HCT116 (cell line): Measurements from ENCODE around the gene AQP6. TPM values are rescaled to one million over a fixed set of nuclear protein-coding genes. Genes with fewer than 3 reads are reported as not detected.

Source experiments
- ATAC-seq: fragments of 200-7000 bp; cut with Tn5 transposase; 2 replicates; pipeline ENCODE4 v1.9.1; 2020; ENCODE audit warnings: mild to moderate bottlenecking, moderate library complexity
- BruUV-seq: library from RNA; stranded (reverse); fragments of 400-500 nt; replicated peaks from 2 replicates; lab custom pipeline; 2021; lab: Mats Ljungman, UMichigan
- CTCF ChIA-PET: fragments of 300-600 bp; sonication (Branson Sonifier 250); formaldehyde crosslinking; loops from one replicate; lab custom pipeline; 2021; ENCODE audit warnings: antibody characterized with exemption; lab: Charles Lee
- POLR2A ChIA-PET: fragments of 300-600, 350-600 bp; sonication (Branson Sonifier 250); formaldehyde crosslinking; loops from one replicate; lab custom pipeline; 2021; ENCODE audit warnings: antibody characterized with exemption; lab: Charles Lee
- RAD21 ChIA-PET, 2 experiments: fragments of 300-600 bp; sonication (Branson Sonifier 250); formaldehyde crosslinking; loops; one replicate each; lab custom pipeline; 2023; ENCODE audit warnings: low total read pairs in 2 of 2; ENCODE audit not compliant: uncharacterized antibody in 2 of 2, unreplicated experiment in 2 of 2, low non-redundant PET in 1 of 2; lab: Charles Lee
- DNase-seq: peaks from one replicate; pipeline ENCODE4 v3.0.0-alpha.2; 2010; ENCODE audit warnings: low read depth, low spot score
- H2AFZ ChIP-seq: fragments of 200-600 bp; shearing (Covaris generic), sonication (generic); 2 replicates; pipeline ENCODE4 v1.6.1; 2017; ENCODE audit warnings: low read depth, mixed run types, mixed read lengths, antibody characterized with exemption, low read length; ENCODE audit not compliant: poor library complexity, severe bottlenecking
- H3K27ac ChIP-seq: 2 replicates; pipeline ENCODE4 v1.5.1; 2012; ENCODE audit warnings: low read depth, low read length
- H3K27me3 ChIP-seq: fragments of 200-600 bp; sonication (generic); 2 replicates; pipeline ENCODE4 v1.6.1; 2016; ENCODE audit warnings: mixed run types, low read length, mixed read lengths; ENCODE audit not compliant: insufficient read depth
- H3K36me3 ChIP-seq, 2 experiments: fragments of 200-500 bp in 1 of 2; fragments of 200-600 bp in 1 of 2; sonication (Bioruptor generic) in 1 of 2; sonication (generic) in 1 of 2; 2 replicates each; pipeline versions ENCODE4 v1.5.1 to v1.6.1; 2014 to 2016; ENCODE audit warnings: low read length in 2 of 2, inconsistent platforms in 1 of 2, mixed read lengths in 1 of 2, mixed run types in 1 of 2; ENCODE audit not compliant: insufficient read depth in 2 of 2, control insufficient read depth in 1 of 2
- H3K4me1 ChIP-seq, 2 experiments: fragments of 200-600 bp in 1 of 2; sonication (generic) in 1 of 2; 2 replicates each; pipeline versions ENCODE4 v1.5.1 to v1.6.1; 2012 to 2017; ENCODE audit warnings: low read length in 2 of 2, inconsistent platforms in 1 of 2, mild to moderate bottlenecking in 1 of 2, mixed read lengths in 1 of 2, mixed run types in 1 of 2, moderate library complexity in 1 of 2; ENCODE audit not compliant: insufficient read depth in 2 of 2, control insufficient read depth in 1 of 2
- H3K4me2 ChIP-seq: fragments of 200-600 bp; sonication (generic); 2 replicates; pipeline ENCODE4 v1.6.1; 2017; ENCODE audit warnings: mixed run types, low read length, mixed read lengths
- H3K4me3 ChIP-seq, 2 experiments: fragments of 200-600 bp in 1 of 2; sonication (generic) in 1 of 2; replicated peaks in 1 of 2; 2 replicates each; pipeline ENCODE4 v1.5.1; 2011 to 2016; ENCODE audit warnings: low read length in 2 of 2, control low read depth in 1 of 2, low read depth in 1 of 2, mild to moderate bottlenecking in 1 of 2, mixed read lengths in 1 of 2, mixed run types in 1 of 2
- H3K79me2 ChIP-seq: fragments of 200-600 bp; sonication (generic); 2 replicates; pipeline ENCODE4 v1.6.1; 2017; ENCODE audit warnings: mild to moderate bottlenecking, mixed run types, low read length, moderate library complexity, mixed read lengths; ENCODE audit not compliant: insufficient read depth
- H3K9ac ChIP-seq: fragments of 200-600 bp; sonication (generic); 2 replicates; pipeline ENCODE4 v1.6.1; 2016; ENCODE audit warnings: low read length, mixed read lengths
- H3K9me2 ChIP-seq: fragments of 200-600 bp; sonication (generic), shearing (Covaris generic); 2 replicates; pipeline ENCODE4 v1.6.1; 2017; ENCODE audit warnings: mixed run types, mild to moderate bottlenecking, moderate library complexity; ENCODE audit not compliant: insufficient read depth
- H3K9me3 ChIP-seq, 2 experiments: fragments of 200-500 bp in 1 of 2; fragments of 200-600 bp in 1 of 2; sonication (Bioruptor generic) in 1 of 2; sonication (generic) in 1 of 2; 2 replicates each; pipeline ENCODE4 v1.6.1; 2014 to 2017; ENCODE audit warnings: low read length in 2 of 2, mixed read lengths in 2 of 2, inconsistent platforms in 1 of 2, low read depth in 1 of 2, mild to moderate bottlenecking in 1 of 2, mixed run types in 1 of 2, moderate library complexity in 1 of 2; ENCODE audit not compliant: control insufficient read depth in 1 of 2, insufficient read depth in 1 of 2
- H4K20me1 ChIP-seq: fragments of 200-600 bp; sonication (generic), shearing (Covaris generic); 2 replicates; pipeline ENCODE4 v1.6.1; 2017; ENCODE audit warnings: mixed run types, mild to moderate bottlenecking, moderate library complexity; ENCODE audit not compliant: insufficient read depth
- CEBPB ChIP-seq: IDR thresholded peaks from 2 replicates; pipeline ENCODE4 v1.6.1; 2012; ENCODE audit warnings: low read depth
- EGR1 ChIP-seq: IDR thresholded peaks from 2 replicates; pipeline ENCODE4 v1.6.1; 2012; ENCODE audit warnings: low read depth
- EZH2 ChIP-seq: fragments of 200-600 bp; sonication (generic); IDR thresholded peaks from 2 replicates; pipeline ENCODE4 v1.6.1; 2017; ENCODE audit warnings: antibody characterized with exemption, mixed run types
- FOSL1 ChIP-seq: IDR thresholded peaks from 2 replicates; pipeline ENCODE4 v1.6.1; 2012; ENCODE audit warnings: low read depth
- POLR2AphosphoS5 ChIP-seq: IDR thresholded peaks from 2 replicates; pipeline ENCODE4 v1.6.1; 2011; ENCODE audit warnings: mild to moderate bottlenecking, low read depth, low read length, moderate library complexity
- RAD21 ChIP-seq: IDR thresholded peaks from 2 replicates; pipeline ENCODE4 v1.6.1; 2012; ENCODE audit warnings: low read depth, mild to moderate bottlenecking
- SIN3A ChIP-seq: IDR thresholded peaks from 2 replicates; pipeline ENCODE4 v1.6.1; 2012; ENCODE audit warnings: low read depth
- SRF ChIP-seq: IDR thresholded peaks from 2 replicates; pipeline ENCODE4 v1.6.1; 2012; ENCODE audit warnings: low read depth
- ZNF274 ChIP-seq: fragments of 200-500 bp; sonication (Bioruptor generic); IDR thresholded peaks from 2 replicates; pipeline ENCODE4 v1.6.1; 2014; ENCODE audit warnings: mild to moderate bottlenecking, low read depth, low read length, inconsistent platforms
- intact Hi-C: fragments of 100-400 bp; cut with micrococcal nuclease; formaldehyde crosslinking; loops from 2 replicates; pipeline ENCODE4 v1.10.0; 2022
- total RNA-seq: library from RNA; stranded (reverse); gene quantifications from one replicate; pipeline ENCODE4 v1.2.1, GENCODE V29; 2021; ENCODE audit not compliant: unreplicated experiment
- TF ChIP-seq, protein P1 (sequence below): IDR thresholded peaks from 2 replicates; pipeline ENCODE4 v1.6.1; 2011; ENCODE audit warnings: mild to moderate bottlenecking, low read length, moderate library complexity; ENCODE audit not compliant: insufficient replicate concordance; ENCODE audit errors: extremely low read depth
- TF ChIP-seq, protein P2 (sequence below), 3 experiments: fragments of 200-600 bp in 1 of 3; sonication (generic) in 1 of 3; IDR thresholded peaks in 2 of 3; conservative IDR thresholded peaks in 1 of 3; 2 replicates each; pipeline ENCODE4 v1.5.1; 2012 to 2017; ENCODE audit warnings: low read depth in 2 of 3, low read length in 2 of 3, antibody characterized with exemption in 1 of 3, borderline replicate concordance in 1 of 3, control low read depth in 1 of 3, mild to moderate bottlenecking in 1 of 3, mixed read lengths in 1 of 3, mixed run types in 1 of 3, moderate library complexity in 1 of 3; ENCODE audit not compliant: insufficient read depth in 1 of 3
- TF ChIP-seq, protein P3 (sequence below): IDR thresholded peaks from 2 replicates; pipeline ENCODE4 v1.6.1; 2012

The AQP6 gene
- total RNA-seq, 1 experiment from 2014 or later, result not detected

DNA sequence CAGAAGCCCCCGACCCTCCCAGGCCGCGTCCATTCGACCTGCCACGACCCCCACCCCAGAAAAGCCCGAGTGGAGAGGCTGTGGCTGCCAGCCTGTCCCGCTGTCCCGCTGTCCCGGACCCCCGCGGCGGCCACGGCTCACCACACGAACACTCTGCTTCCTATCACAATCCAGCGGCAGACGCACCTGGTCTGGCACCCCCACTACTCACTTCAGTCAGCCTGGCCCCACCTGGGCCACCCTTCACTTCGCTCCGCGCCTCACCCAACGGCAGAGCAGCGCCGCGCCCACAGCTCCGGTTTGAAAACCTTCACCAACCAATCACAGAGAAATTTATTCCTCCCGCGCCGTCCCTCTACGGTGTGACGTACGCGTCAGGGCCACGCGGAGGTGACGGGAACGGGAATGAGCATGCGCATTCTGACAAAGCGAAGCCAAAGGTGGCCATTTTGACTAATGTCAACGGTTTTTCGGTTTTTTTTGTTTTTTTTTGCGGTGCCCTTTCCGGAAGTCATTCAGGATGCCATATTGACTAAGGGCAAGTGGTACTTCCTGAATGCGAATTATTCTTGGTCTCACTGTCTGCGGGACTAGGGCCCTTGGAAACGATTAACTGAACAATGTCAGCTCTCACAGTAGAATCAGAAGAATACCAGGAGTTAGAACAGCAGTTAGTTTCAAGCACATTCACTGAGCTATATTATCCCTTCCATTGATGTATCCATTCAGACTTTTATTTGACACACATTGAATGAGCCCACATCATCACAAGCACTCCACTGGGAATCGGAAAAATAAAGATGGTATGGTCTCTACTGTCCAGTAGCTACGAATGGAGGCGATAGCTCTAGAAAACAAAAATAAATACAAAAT, 52.7 kb downstream of the AQP6 start, which contains the start of gene RACGAP1 (continued):
- TF ChIP-seq, protein P1, sequence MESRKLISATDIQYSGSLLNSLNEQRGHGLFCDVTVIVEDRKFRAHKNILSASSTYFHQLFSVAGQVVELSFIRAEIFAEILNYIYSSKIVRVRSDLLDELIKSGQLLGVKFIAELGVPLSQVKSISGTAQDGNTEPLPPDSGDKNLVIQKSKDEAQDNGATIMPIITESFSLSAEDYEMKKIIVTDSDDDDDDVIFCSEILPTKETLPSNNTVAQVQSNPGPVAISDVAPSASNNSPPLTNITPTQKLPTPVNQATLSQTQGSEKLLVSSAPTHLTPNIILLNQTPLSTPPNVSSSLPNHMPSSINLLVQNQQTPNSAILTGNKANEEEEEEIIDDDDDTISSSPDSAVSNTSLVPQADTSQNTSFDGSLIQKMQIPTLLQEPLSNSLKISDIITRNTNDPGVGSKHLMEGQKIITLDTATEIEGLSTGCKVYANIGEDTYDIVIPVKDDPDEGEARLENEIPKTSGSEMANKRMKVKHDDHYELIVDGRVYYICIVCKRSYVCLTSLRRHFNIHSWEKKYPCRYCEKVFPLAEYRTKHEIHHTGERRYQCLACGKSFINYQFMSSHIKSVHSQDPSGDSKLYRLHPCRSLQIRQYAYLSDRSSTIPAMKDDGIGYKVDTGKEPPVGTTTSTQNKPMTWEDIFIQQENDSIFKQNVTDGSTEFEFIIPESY, result peak; percentile 91
- TF ChIP-seq SRF, result no peak
- TF ChIP-seq, protein P2, sequence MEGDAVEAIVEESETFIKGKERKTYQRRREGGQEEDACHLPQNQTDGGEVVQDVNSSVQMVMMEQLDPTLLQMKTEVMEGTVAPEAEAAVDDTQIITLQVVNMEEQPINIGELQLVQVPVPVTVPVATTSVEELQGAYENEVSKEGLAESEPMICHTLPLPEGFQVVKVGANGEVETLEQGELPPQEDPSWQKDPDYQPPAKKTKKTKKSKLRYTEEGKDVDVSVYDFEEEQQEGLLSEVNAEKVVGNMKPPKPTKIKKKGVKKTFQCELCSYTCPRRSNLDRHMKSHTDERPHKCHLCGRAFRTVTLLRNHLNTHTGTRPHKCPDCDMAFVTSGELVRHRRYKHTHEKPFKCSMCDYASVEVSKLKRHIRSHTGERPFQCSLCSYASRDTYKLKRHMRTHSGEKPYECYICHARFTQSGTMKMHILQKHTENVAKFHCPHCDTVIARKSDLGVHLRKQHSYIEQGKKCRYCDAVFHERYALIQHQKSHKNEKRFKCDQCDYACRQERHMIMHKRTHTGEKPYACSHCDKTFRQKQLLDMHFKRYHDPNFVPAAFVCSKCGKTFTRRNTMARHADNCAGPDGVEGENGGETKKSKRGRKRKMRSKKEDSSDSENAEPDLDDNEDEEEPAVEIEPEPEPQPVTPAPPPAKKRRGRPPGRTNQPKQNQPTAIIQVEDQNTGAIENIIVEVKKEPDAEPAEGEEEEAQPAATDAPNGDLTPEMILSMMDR (IDR thresholded peaks at IDR 0.05 in 2 of 3, conservative IDR thresholded peaks at IDR 0.05 in 1 of 3; ENCODE audit: borderline replicate concordance in 1 of 3, insufficient read depth in 1 of 3, low read depth in 2 of 3, low read length in 2 of 3), result no peak
- peak; percentile 84 for TF ChIP-seq SIN3A
- TF ChIP-seq FOSL1, result no peak
- no peak for TF ChIP-seq EZH2
- no peak for TF ChIP-seq ZNF274
- TF ChIP-seq CEBPB, result no peak
- peak; percentile 86 for TF ChIP-seq EGR1
- TF ChIP-seq, all 23 proteins: peak for 11

DNA sequence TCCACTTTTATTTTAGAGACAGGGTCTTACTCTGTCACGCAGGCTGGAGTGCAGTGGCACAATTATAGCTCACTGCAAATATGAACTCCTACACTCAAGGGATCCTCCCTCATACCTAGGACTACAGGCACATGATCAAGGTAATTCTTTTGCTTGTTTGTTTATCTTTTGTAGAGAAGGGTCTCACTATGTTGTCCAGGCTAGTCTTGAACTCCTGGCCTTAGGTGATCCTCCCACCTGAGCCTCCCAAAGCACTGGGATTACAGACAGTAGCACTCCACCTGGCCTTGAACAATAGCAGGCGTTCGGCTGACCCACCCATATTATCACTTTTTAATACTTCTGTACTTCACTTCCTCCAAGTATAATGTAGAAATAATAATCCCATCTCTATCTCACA, 53.9 kb downstream of the AQP6 start:
- no peak for TF ChIP-seq POLR2AphosphoS5
- TF ChIP-seq, protein P3, sequence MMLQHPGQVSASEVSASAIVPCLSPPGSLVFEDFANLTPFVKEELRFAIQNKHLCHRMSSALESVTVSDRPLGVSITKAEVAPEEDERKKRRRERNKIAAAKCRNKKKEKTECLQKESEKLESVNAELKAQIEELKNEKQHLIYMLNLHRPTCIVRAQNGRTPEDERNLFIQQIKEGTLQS, result no peak
- TF ChIP-seq FOSL1, result no peak
- TF ChIP-seq CEBPB, result no peak
- no peak for TF ChIP-seq EZH2
- no peak for TF ChIP-seq RAD21
- ATAC-seq, result no peak
- Histone ChIP-seq H3K4me2 (no peak overlapping the region), H2AFZ (peak overlapping the region; percentile 75), H3K4me1 (peaks cover 11 to 20% of the 10 kb centered on the region in 2 experiments), H3K27me3 (no peaks in the 10 kb centered on the region), H3K9me3 (no peaks in the 10 kb centered on the region), H3K36me3 (peaks cover 2 to 5% of the 10 kb centered on the region in 2 experiments; a peak in 1 of 4 replicates), H3K79me2 (peaks cover 36% of the 10 kb centered on the region), H3K4me3 (no peak overlapping the region), H3K9ac (no peak overlapping the region), H3K27ac (no peak overlapping the region), H4K20me1 (no peaks in the 10 kb centered on the region), H3K9me2 (peaks cover 3% of the 10 kb centered on the region; the same call in 1 of the 2 replicates)
- ChIA-PET POLR2A (no interaction called here), CTCF (no interaction called here), RAD21 (no interaction called here)
- BruUV-seq, result no TSS peak
- intact Hi-C loops, result no loop called here
- no peak for DNase-seq
